ENCODE data around the gene MREG.
"Not testable (repeated sequence)": the region's sequence is repeated elsewhere in the genome, so short reads cannot be mapped to it uniquely, and the experiment has no call there.

Gene MREG

DNA sequence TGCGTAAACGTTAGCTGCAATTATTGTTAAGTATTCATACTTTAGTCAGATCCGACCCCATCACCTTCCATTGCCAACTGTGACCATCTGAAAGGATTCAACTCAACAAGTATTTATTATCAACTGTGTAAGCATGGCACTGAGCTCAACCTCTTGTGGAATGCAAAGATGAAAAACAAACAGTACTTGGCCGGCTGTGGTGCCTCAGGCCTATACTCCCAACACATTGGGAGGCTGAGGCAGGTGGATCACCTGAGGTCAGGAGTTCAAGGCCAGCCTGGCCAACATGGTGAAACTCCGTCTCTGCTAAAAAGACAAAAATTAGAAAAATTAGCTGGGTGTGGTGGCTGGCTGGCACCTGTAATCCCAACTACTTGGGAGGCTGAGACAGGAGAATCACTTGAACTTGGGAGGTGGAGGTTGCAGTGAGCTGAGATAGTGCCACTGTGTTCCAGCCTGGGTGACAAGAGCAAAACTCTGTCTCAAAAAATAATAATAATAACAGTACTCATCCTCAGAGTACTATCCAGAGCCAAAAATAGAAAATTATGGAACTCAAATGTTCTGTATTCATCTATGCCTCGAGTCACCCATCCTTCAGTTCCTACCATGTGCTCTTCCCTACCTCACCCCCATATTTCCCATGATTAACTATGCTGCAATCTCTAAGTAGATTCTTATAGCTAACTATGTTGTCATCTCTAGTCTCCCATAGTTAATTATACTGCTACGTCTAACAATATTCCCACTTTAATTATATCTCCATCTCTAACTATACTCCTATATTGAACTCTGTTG lies 8.6 kb upstream of the MREG start:
- DNase-seq: no peak

DNA sequence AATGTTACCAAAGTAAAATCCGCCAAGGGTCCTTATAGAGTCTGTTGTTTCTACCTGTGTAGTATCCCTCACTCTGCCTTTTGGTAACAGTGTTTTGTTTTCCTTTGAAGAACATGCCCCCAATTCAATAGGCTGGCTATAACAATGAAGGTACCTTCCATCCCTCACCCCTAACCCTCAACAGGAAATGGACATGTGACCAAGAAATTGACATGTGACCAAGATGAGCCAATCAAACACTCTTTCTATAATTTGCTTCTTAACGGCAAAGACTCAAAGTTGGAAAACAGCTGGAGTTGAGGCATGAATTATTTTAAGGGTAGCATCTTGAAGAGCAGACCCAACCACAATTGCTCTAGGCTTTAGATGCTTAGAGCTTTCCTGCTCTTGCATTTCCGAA lies 5.4 kb upstream of the MREG start:
- no peak for DNase-seq

DNA sequence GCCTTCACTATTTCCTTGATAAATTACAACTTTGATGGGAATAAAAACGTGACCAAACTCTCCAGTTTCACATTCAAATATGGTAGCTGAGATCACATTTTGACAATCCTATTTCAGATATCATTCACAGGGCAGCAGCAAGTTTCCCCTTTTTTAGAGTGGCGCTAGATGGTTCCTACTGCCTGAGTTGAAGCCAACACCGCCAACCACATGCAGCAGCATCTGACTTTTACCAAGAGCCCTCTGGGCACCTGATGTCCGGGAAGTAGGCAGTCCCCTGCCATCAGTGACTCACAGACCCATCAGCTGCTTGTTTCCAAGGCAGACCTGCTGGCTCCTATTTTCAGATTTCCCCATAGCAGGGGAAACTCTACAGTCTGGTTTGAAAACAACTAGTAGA lies 4.0 kb upstream of the MREG start:
- no peak for DNase-seq

DNA sequence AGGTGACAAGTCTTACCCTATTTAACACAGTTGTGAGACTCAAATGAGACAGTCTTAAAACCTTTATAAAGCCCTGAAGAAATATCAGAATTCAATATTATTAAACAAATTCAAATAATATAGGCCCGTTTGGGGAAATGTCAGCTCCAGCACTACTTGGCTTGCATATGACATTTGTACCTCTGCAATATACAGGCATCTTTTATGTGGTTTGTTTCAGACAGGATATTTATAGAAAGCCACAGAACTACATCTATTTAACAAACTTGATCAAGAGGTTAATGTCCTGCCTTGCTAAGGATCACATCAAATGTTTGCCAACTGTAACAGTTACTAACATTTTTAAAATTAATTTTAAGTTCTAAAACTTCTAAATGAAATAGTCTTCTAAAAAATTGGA lies 3.2 kb upstream of the MREG start:
- DNase-seq: no peak

DNA sequence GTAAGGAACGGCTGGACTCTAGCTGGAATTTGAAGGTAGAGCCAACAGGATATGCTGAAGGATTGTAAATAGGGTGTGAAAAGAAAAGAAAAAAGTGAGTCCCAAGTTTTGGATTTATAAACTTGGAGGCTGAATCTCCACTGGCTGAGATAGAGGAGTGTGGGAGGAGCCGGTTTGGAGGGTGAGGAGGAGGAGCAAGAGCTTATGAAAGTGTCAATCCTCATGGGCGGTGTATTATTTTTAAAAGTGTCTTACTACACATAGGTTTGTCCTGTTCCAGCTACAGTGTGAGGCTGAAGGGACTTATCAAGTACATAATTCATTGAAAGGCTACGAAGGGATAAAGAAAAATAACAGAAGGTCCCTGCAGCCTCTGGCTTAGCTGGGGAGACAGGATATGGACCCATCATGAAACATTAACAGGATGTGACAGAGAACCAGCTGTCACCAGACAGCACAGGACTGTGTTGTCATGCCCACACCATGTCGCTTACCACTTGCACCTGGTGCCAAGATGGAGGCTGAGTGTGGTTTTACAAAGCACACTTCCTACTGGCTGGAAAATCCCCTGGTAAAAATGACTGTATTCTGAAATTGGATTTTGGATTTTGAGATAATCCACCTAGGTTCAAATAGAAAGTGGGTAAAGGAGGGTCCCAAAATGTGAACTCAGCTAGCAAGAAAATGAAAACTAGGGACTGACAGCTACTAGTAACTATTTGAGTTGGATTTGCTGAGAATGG lies 2.5 kb upstream of the MREG start:
- DNase-seq: no peak

DNA sequence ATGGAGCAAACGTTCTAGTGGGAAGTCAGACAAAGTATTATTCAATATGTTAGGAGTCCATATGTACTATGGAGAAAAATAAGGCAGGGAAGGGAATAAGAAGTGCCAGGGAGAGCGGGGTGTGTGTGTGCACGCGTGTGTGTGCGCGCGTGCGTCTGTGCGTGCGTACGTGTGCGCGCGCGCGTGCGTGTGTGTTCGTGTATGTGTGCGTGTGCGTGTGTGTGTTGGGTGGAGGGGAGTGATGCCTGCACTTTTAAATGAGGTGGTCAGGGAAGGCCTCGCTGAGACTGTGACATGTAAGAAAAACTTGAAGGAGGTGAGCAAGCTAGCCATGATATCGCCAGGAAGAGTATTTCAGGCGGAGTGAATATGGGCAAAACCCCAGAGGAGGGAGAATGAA lies 1.6 kb upstream of the MREG start:
- no peak for DNase-seq

DNA sequence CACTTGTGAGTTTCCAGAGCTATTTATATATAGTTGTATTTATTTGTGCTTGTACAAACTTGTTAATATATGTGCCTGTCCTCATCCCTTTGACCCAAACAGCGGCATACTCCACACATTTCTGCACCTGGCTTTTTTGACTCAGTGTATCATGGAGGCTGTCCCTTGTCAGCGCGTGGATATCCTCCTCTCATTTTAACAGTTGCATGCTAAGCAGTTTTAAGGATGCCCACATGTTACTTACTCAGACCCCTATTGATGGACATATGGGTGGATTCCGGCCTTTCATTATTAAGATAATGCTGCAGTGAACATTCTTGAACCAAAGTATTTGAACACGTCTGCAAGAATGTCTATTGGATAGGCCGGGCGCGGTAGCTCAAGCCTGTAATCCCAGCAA lies 655 bp upstream of the MREG start:
- no peak for DNase-seq

DNA sequence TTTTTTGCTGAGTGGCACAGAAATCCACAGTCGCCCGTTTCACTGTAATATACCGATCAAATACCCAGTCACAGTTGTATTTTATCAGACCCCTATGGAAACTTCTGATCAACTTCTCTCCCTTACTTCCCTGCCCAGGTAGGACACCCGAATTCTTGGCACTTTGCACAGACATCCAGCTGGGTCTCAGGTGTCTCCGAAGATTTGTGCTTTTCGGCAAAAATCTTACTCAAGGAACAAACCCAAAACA lies 596 bp downstream of the MREG start:
- DNase-seq: no peak

DNA sequence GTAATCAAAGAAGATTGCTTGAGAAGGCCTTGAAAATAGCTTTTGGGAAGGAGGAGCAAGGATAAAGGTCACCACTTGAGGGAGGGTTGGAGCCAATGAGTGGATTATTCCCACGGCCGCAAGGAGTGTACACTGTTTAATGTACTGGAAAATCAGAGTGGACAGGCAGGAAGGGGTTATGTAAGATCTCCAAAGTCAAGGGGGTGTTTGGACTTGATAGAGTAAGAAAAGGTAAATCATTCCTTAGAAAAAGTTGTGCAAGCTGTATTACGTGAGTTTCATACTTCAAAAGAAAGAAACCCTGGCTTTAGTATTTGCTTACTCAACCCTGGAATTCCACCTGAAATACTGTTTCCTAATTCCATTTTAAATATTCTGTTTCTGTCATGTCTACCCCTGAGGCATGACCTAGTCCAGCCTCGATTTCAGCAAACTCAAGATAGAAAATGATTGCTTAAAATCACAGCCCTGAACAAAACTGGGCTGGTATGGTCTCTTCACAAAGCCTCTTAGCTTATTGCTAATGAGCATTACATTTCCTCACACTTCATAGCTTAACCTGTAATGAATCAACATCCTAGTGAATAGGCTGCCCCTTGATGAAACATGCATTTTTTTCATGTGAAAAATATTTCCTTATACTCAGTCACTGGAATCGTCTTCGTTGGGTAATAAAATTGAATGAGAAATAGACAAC lies 1.1 kb downstream of the MREG start:
- no peak for DNase-seq

DNA sequence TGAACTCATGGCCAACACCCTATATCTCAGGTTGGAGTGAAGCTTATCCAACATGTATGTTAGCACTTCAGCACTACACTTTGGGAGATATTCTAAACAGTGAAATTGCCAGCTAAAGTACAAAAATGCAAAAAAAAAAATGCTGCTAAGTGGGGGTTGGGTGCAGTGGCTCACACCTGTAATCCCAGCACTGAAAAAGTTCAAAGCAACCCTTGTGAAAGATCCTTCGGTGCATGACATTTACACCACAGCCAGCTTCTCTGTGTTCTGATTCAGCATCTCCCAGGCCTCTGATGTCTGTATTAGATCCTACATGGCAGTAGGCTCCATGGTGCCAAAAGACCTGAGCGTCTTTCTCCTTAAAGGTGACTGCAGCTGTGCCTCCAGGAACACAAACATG lies 4.1 kb downstream of the MREG start:
- DNase-seq: not testable (repeated sequence)

DNA sequence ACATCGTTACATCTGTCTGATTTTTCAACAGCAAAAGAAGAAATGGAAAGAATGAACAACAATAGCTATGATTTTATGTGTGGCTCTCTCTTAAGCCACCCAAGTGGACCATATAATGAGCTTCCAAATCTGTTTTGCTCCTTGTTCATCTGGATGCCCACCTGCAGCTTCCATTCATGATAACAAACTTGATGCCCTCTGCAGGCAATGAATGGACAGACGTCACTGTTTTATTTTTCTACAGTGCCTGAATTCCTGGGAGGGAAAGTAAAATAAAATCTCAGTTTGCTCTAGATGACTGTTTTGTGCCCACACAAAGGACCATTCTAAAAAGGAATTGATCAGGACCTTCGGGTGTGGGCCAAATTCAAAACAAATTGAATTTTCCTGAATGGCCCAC lies 5.0 kb downstream of the MREG start:
- DNase-seq: no peak

DNA sequence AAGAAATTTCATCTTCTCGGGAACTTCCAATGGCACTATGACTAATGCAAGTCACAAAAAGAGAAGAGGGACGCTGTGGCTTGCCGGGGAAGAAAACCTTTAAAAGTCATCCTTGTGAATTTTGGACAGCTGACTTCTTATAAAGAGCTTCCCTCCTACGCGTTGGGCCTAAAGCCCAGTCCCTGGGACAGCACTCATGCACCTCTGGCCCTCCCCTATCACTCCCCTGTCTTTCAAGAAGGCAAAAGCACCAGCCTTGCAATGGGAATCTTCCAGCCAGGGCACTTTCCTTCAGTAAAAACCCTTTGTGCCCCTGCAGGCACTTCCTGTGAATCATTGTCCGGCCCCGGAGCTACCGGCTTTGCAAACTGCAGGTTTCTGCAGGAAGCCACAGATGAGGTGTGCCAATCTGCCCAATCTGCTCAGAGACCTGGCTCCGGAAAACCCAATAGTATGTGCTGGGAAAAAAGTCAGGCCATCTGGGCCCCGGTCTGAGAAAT lies 7.1 kb downstream of the MREG start:
- DNase-seq: peak; percentile 31

DNA sequence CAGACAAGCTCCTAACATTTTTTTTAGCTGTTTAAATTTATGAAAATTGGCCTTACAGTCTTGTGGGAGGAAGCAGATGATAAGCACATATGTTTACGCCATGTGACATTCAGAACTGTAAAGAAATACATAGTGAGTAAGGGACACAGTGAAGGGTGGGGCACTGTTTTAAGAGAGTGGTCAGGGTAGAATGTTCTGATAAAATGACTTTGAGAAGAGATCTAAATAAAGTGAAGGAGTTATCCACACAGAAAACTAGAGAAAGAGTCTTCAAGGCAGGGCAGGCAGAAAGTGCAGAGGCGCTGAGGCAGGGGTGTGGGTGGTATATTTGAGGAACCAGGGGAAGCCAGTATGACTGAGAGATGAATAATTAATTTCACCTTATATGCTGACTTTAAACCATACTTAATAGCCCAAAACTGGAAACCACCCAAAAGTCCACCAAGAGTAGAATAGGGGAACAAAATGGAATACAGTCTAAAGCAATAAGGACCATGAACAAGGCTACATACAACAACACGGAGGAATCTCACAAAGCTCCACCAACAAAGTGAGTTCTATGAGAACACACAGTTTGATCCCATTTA lies 8.6 kb downstream of the MREG start:
- no peak for DNase-seq

DNA sequence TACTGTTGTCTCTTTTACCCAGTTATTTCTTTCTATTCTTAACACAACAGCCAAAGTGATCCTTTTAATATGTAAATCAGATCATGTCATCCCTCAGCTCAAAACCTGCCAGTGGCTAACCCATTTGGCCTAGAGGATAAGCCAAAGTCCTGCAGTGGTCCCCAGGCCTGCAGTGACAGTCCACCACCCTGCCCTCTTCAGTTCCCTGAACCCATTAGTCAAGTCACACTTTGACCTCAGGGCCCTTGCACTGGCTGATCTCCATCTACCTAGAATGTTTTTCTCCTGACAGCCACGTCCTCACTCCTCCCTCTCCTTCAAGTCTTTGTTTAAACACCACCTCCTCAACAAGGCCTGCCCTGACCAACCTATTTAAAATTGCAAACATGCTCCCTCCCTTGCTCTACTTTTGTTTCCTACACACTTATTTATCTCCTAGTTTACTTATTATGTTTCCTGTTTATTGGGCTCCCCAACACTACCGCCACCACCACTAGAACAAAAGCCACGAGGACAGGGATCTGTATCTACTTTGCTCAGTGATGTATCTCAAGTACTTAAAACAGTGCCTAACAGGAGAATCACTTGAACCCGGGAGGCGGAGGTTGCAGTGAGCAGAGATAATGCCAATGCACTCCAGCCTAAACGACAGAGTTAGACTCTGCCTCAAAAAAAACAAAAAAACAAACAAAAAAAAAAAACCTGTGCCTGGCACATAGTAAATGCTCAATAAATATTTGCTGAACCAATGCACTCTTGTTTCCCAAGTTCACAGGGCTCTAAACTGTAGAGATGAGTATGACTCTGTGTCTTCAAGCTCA lies 9.3 kb downstream of the MREG start:
- DNase-seq: no peak

DNA sequence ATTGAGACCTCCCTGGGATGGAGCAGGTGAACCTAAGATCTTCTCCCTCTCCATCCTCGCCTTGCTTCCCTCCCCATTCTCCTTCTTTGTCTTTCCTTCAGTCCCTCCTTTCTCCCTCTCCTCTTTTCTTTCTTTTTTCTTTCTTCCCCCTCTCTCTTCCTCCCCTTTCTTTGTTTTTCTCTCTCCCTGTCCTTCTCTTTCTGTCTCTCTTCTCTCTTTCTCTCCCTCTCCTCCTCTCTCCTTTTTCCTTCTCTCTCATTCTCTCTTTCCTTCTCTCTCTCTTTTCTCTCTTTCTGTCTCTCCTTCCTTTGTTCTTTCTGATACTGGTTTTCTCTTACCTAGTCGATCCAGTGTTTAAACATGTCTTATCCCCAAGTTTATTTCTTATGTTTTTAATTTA lies 10.7 kb downstream of the MREG start:
- DNase-seq: no peak

DNA sequence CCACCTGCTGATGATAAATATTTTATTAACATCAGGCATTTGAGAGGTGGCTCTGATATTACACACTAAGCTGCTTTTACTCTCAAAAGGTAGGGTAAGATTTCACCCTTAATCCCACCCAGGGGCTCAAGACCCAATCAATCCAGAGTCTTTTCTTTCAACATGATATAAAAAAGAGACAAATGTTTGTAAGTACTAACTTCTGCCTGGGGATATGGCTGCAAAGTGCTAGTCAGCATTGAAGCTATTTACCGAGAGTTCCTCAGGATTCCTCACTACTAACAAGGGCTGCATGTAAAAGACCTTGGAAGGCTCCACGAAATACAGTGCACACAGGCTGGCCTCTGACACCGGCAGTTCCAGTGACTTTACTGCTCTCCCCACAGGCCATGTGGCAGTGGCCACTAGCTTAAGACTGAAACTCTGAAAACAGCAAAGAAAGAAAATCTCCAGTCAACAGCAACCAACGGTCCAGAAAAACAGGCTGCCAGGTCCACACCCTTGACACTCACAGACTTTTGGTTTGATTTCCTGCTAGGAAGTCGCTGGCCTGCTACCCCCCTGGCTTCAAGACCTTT lies 11.2 kb downstream of the MREG start:
- DNase-seq: no peak

DNA sequence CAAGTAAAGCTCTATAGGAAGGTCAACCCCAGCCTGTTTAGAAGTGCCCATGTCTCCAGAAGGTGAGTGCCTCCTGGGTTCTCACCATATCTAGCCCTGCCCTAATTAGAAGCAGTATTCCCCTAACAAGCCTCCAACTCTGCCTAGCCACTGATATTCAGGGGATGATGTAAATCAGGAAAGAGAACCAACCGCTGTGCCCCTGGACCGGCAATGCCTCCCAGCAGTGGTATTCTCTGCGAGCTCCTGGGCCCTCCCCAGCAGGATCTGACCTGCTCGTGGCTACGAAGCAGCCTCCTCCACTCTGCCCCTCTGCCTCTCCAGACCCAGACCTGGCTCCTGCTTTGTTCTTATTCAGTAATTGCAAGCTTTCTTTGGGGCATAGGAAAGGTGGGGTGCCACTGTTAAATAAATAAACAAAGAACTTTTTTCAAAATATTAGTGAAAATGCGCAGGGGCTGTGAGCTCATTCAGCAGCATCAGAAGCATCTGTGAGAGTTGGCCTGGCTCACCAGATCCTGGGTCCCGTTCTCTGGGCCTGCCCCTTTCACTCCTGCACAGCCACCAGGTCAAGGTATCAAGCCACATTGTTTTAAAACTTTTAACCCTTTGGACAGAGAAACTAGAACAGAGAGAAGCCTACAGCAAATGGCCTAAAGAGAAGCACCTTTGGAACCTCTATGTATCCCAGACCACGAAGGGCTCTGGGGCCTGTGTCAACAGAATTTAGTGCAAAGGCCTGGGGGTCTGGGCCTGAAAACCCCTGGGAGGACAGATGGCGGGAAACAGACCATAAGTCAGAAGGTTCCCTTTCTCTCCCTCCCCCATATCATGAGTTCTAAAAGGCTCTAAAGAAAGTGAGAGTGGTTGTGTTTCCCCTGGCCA lies 11.9 kb downstream of the MREG start:
- no peak for DNase-seq

DNA sequence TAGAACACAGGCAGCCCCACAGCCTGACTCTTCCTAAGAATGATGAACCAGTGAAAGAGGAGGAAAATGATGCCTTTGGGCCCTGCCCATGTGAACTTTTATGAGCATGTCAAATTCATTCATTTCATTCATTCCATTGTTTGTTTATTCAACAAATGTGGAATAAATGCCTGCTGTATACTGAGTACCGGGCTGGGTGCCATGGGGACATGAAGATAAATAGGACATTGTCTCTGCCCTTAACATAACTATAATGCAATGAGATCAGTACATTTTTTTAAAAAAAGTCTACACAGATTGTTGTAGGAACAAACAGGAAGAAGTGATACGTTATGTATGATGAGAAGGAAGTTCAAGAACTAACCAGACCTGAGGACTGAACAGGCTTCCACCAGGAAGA lies 14.7 kb downstream of the MREG start:
- DNase-seq: no peak

DNA sequence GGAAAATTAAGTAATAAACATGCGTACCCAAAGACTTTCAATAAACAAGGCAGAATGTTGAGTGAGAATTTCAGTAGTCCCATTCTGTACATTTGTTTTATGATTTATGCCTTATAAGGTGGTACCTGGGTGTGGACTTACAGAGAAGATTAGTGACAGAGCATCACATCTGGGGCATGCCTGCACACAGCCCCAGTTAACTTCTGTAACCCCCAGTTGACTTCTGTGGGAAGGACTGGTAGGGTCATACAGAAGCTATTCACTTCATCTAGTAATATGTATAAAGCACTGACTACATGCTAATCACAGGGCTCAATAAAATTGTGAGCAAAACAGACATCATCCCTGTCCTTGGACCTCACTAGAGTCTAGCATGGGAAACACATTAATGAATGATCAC lies 16.1 kb downstream of the MREG start:
- no peak for DNase-seq

DNA sequence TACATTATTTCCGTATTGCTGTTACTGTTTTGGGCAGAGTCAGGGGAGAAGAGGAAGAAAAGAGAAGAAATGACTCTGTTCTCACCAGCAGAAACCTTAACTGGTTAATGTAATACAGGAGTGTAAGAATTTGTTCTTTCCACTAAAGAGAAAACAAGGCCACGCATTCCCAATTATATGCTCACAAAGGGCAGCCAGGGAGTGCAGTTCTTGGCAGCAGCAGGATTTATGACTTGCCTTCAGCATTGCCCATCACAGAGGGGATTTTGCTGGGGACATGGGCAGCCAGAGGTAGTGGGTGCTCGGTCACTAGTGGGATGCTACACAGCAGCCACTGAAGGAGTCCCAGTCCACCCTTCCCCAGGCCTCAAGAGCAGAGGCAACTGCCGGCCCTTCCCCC lies 18.4 kb downstream of the MREG start:
- no peak for DNase-seq

DNA sequence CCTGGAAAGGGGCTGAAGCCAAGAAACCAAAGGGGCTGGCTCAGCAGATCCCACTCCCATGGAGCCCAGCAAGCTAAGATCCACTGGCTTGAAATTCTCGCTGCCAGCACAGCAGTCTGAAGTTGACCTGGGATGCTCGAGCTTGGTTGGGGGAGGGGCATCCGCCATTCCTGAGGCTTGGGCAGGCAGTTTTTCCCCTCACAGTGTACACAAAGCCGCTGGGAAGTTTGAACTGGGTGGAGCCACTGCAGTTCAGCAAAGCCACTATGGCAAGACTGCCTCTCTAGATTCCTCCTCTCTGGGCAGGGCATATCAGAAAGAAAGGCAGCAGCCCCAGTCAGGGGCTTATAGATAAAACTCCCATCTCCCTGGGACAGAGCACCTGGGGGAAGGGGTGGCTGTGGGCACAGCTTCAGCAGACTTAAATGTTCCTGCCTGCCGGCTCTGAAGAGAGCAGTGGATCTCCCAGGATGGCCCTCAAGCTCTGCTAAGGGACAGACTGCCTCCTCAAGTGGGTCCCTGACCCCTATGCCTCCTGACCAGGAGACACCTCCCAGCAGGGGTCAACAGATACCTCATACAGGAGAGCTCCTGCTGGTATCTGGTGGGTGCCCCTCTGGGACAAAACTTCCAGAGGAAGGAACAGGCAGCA lies 24.7 kb downstream of the MREG start:
- not testable (repeated sequence) for DNase-seq

All from activated T-cell treated with anti-CD3 and anti-CD28 coated beads, Interleukin-2, amount 50 U/mL, for 1 hour (primary cell).